ENCODE results near the gene CLSTN3. TPM values are rescaled to one million over a fixed set of nuclear protein-coding genes. Genes with fewer than 3 reads are reported as not detected.

Gene CLSTN3
- polyA plus RNA-seq, 2 of the 4 experiments (the other 2 are of a cell fraction) = 17.4 to 24.9 TPM

DNA sequence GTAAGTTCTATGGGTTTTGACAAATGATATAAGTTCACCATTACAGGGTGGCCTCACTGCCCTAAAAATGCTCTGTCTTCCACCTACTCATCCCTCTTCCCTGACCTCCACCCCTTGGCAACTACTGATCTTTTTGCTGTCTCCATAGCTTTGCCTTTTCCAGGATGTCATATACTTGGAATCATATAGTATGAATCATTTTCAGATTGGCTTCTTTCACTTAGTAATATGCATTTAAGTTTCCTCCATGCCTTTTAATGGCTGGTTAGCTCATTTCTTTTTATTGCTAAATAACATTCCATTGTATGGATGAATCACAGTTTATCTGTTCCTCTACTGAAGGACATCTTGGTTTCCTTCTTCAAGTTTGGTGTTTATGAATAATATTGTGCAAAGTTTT is 45.3 kb downstream of the CLSTN3 start (continued):
- TF ChIP-seq NR3C1 (IDR thresholded peaks at IDR 0.05) = no peak
- no peak for TF ChIP-seq RFX5 (IDR thresholded peaks at IDR 0.05)
- TF ChIP-seq CBX8 (IDR thresholded peaks at IDR 0.05) = no peak
- TF ChIP-seq CBX2 (IDR thresholded peaks at IDR 0.05; ENCODE audit: borderline replicate concordance, low read depth) = no peak
- no peak for TF ChIP-seq RCOR1 (IDR thresholded peaks at IDR 0.05; ENCODE audit: low read depth, low read length)
- no peak for TF ChIP-seq MAFK (IDR thresholded peaks at IDR 0.05; ENCODE audit: partially characterized antibody)
- TF ChIP-seq MYC (IDR thresholded peaks at IDR 0.05; ENCODE audit: borderline replicate concordance, low read length) = no peak
- TF ChIP-seq ZFP36 (IDR thresholded peaks at IDR 0.05; ENCODE audit: borderline replicate concordance, partially characterized antibody) = no peak

DNA sequence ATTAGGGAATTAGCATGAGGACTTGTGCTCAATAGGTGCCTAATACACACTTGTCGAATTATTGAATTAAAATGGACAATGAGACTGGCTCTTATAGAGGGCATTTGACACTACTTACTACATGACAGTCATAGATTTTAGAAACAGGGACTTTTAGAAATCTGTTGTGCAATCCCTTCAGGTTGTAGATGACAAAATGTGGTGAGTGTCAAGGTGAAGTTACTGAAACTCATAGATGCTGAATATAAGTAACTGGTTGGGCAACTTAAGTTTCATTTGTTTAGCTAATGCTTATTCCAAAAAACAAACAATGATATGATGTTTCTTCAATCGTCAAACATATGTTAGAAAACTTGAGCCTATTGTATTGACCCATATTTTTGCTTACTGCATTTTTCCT is 46.4 kb downstream of the CLSTN3 start:
- TF ChIP-seq TFCP2L1 (CRISPR knock-in tag; IDR thresholded peaks at IDR 0.05) (no peak), RARB (CRISPR knock-in tag; IDR thresholded peaks at IDR 0.05) (no peak), EHF (CRISPR knock-in tag; IDR thresholded peaks at IDR 0.05) (no peak), CBX8 (IDR thresholded peaks at IDR 0.05) (no peak), RCOR1 (IDR thresholded peaks at IDR 0.05; ENCODE audit: low read depth, low read length) (no peak), SMC3 (IDR thresholded peaks at IDR 0.05) (no peak), ZFP36 (IDR thresholded peaks at IDR 0.05; ENCODE audit: borderline replicate concordance, partially characterized antibody) (no peak), RFX5 (IDR thresholded peaks at IDR 0.05) (no peak), BHLHE40 (IDR thresholded peaks at IDR 0.05; ENCODE audit: low read depth, low read length) (no peak), ZNF302 (CRISPR knock-in tag; IDR thresholded peaks at IDR 0.05) (no peak), ZC3H11A (IDR thresholded peaks at IDR 0.05) (no peak), CHD2 (IDR thresholded peaks at IDR 0.05; ENCODE audit: low read length, partially characterized antibody) (no peak), RAD21 (conservative IDR thresholded peaks at IDR 0.05 in 1 of 2, IDR thresholded peaks at IDR 0.05 in 1 of 2) (no peak)
- TF ChIP-seq, protein P1, sequence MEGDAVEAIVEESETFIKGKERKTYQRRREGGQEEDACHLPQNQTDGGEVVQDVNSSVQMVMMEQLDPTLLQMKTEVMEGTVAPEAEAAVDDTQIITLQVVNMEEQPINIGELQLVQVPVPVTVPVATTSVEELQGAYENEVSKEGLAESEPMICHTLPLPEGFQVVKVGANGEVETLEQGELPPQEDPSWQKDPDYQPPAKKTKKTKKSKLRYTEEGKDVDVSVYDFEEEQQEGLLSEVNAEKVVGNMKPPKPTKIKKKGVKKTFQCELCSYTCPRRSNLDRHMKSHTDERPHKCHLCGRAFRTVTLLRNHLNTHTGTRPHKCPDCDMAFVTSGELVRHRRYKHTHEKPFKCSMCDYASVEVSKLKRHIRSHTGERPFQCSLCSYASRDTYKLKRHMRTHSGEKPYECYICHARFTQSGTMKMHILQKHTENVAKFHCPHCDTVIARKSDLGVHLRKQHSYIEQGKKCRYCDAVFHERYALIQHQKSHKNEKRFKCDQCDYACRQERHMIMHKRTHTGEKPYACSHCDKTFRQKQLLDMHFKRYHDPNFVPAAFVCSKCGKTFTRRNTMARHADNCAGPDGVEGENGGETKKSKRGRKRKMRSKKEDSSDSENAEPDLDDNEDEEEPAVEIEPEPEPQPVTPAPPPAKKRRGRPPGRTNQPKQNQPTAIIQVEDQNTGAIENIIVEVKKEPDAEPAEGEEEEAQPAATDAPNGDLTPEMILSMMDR (IDR thresholded peaks at IDR 0.05) = no peak
- TF ChIP-seq, protein P2, sequence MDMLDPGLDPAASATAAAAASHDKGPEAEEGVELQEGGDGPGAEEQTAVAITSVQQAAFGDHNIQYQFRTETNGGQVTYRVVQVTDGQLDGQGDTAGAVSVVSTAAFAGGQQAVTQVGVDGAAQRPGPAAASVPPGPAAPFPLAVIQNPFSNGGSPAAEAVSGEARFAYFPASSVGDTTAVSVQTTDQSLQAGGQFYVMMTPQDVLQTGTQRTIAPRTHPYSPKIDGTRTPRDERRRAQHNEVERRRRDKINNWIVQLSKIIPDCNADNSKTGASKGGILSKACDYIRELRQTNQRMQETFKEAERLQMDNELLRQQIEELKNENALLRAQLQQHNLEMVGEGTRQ (IDR thresholded peaks at IDR 0.05) = no peak
- DNase-seq (ENCODE audit: low read depth in 1 of 2, low spot score in 1 of 2) (no peak), ATAC-seq (no peak), FAIRE-seq (no peak)
- Histone ChIP-seq H3K4me3 (no peak overlapping the region), H3K9me3 (peaks cover 46% of the 10 kb centered on the region), H3K4me2 (no peak overlapping the region), H3K27ac (no peak overlapping the region), H3K4me1 (no peaks in the 10 kb centered on the region)
- 0% methylated on average over 2 of the region's 2 CpGs for WGBS (ENCODE audit: missing lambda C conversion rate)
- CTCF ChIA-PET = interaction anchor here (1.3 kb wide), 1 partner anchor 14 kb away, joined by 3 read pairs; no protein-coding TSS in a partner anchor
- POLR2A ChIA-PET = interaction anchor here (0.6 kb wide), 1 partner anchor 147 kb away, joined by 3 read pairs; no protein-coding TSS in a partner anchor

DNA sequence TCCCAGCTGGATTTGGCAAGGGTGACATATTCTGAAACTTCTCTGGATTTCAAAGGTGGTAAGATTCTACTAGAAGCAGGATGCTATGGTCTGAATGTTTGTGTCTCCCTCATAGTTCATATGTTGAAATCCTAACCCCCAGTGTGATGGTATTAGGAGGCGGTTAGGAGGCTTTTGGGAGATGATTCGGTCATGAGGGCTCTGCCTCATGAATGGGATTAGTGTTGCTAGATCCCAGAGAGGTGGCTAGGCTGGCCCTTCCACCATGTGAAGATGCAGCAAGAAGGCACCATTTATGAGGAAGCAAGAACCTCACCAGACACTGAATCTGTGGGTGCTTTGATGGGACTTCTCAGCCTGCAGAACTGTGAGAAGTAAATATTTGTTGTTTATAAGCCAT is 48.3 kb downstream of the CLSTN3 start:
- CTCF ChIA-PET = interaction anchor here (1.3 to 1.7 kb wide), 3 partner anchors 10 to 34 kb away, joined by 4 to 6 read pairs (median 5); no protein-coding TSS in a partner anchor
- no peak for DNase-seq (ENCODE audit: low read depth in 1 of 2, low spot score in 1 of 2)
- no peak overlapping the region for H3K4me3 ChIP-seq
- WGBS (ENCODE audit: missing lambda C conversion rate) = 13% methylated on average over 2 of the region's 2 CpGs
- TF ChIP-seq HOXA7 (CRISPR knock-in tag; IDR thresholded peaks at IDR 0.05) (no peak), CBX8 (IDR thresholded peaks at IDR 0.05) (no peak), MAFK (IDR thresholded peaks at IDR 0.05; ENCODE audit: partially characterized antibody) (no peak), RNF2 (IDR thresholded peaks at IDR 0.05; ENCODE audit: borderline replicate concordance, low read depth) (no peak), HOXB13 (CRISPR knock-in tag; IDR thresholded peaks at IDR 0.05; ENCODE audit: low read depth) (no peak), ZFP36 (IDR thresholded peaks at IDR 0.05; ENCODE audit: borderline replicate concordance, partially characterized antibody) (no peak)
- TF ChIP-seq, protein P3, sequence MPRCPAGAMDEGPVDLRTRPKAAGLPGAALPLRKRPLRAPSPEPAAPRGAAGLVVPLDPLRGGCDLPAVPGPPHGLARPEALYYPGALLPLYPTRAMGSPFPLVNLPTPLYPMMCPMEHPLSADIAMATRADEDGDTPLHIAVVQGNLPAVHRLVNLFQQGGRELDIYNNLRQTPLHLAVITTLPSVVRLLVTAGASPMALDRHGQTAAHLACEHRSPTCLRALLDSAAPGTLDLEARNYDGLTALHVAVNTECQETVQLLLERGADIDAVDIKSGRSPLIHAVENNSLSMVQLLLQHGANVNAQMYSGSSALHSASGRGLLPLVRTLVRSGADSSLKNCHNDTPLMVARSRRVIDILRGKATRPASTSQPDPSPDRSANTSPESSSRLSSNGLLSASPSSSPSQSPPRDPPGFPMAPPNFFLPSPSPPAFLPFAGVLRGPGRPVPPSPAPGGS (IDR thresholded peaks at IDR 0.05) = no peak
- TF ChIP-seq, protein P4, sequence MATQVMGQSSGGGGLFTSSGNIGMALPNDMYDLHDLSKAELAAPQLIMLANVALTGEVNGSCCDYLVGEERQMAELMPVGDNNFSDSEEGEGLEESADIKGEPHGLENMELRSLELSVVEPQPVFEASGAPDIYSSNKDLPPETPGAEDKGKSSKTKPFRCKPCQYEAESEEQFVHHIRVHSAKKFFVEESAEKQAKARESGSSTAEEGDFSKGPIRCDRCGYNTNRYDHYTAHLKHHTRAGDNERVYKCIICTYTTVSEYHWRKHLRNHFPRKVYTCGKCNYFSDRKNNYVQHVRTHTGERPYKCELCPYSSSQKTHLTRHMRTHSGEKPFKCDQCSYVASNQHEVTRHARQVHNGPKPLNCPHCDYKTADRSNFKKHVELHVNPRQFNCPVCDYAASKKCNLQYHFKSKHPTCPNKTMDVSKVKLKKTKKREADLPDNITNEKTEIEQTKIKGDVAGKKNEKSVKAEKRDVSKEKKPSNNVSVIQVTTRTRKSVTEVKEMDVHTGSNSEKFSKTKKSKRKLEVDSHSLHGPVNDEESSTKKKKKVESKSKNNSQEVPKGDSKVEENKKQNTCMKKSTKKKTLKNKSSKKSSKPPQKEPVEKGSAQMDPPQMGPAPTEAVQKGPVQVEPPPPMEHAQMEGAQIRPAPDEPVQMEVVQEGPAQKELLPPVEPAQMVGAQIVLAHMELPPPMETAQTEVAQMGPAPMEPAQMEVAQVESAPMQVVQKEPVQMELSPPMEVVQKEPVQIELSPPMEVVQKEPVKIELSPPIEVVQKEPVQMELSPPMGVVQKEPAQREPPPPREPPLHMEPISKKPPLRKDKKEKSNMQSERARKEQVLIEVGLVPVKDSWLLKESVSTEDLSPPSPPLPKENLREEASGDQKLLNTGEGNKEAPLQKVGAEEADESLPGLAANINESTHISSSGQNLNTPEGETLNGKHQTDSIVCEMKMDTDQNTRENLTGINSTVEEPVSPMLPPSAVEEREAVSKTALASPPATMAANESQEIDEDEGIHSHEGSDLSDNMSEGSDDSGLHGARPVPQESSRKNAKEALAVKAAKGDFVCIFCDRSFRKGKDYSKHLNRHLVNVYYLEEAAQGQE (IDR thresholded peaks at IDR 0.05) = no peak
- TF ChIP-seq, protein P5, sequence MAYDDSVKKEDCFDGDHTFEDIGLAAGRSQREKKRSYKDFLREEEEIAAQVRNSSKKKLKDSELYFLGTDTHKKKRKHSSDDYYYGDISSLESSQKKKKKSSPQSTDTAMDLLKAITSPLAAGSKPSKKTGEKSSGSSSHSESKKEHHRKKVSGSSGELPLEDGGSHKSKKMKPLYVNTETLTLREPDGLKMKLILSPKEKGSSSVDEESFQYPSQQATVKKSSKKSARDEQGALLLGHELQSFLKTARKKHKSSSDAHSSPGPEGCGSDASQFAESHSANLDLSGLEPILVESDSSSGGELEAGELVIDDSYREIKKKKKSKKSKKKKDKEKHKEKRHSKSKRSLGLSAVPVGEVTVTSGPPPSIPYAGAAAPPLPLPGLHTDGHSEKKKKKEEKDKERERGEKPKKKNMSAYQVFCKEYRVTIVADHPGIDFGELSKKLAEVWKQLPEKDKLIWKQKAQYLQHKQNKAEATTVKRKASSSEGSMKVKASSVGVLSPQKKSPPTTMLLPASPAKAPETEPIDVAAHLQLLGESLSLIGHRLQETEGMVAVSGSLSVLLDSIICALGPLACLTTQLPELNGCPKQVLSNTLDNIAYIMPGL (CRISPR knock-in tag; IDR thresholded peaks at IDR 0.05; ENCODE audit: borderline replicate concordance) = no peak
- peaks cover 31% of the 10 kb centered on the region; the same call in 2 of the 3 replicates for H3K9me3 ChIP-seq
- no peak overlapping the region for H3K27ac ChIP-seq
- no peaks in the 10 kb centered on the region for H3K4me1 ChIP-seq
- POLR2A ChIA-PET = no interaction called here
- ATAC-seq = no peak
- H3K4me2 ChIP-seq = no peak overlapping the region
- no peak for FAIRE-seq
